NK-92 (cell line): ENCODE measurements around the gene SLIT1.

Experiments used
- DNase-seq: peaks from one replicate; lab custom pipeline; 2025; ENCODE audit not compliant: unreplicated experiment; lab: John Stamatoyannopoulos, UW

The SLIT1 gene

GRCh38 chr10:97006364-97006763, 179.4 kb downstream of the SLIT1 start:
- no peak for DNase-seq

- no peak for DNase-seq
Observed at GRCh38 chr10:97005349-97005748, 180.4 kb downstream of the SLIT1 start.

GRCh38 chr10:97004591-97004990, 181.2 kb downstream of the SLIT1 start:
- no peak for DNase-seq

- no peak for DNase-seq
Observed at GRCh38 chr10:97003804-97004201, 182.0 kb downstream of the SLIT1 start.

GRCh38 chr10:97003151-97003803, 182.5 kb downstream of the SLIT1 start:
- DNase-seq = no peak

- no peak for DNase-seq
Observed at GRCh38 chr10:97002670-97003069, 183.1 kb downstream of the SLIT1 start.

- no peak for DNase-seq
Observed at GRCh38 chr10:97001183-97001991, 184.4 kb downstream of the SLIT1 start.

GRCh38 chr10:97000487-97001182, 185.1 kb downstream of the SLIT1 start:
- no peak for DNase-seq

GRCh38 chr10:96999987-97000386, 185.8 kb downstream of the SLIT1 start:
- no peak for DNase-seq

- no peak for DNase-seq
Observed at GRCh38 chr10:96999337-96999736, 186.4 kb downstream of the SLIT1 start.

- DNase-seq = no peak
Observed at GRCh38 chr10:96998329-96998888, 187.3 kb downstream of the SLIT1 start.

- no peak for DNase-seq
Observed at GRCh38 chr10:96996275-96996965, 189.3 kb downstream of the SLIT1 start.

GRCh38 chr10:96995851-96996250, 189.9 kb downstream of the SLIT1 start:
- no peak for DNase-seq

- DNase-seq = no peak
Observed at GRCh38 chr10:96992721-96993120, 193.0 kb downstream of the SLIT1 start.

- DNase-seq = no peak
Observed at GRCh38 chr10:96991313-96991841, 194.4 kb downstream of the SLIT1 start.

GRCh38 chr10:96988426-96988825, 197.3 kb downstream of the SLIT1 start:
- no peak for DNase-seq

- no peak for DNase-seq
Observed at GRCh38 chr10:96987842-96988175, 197.9 kb downstream of the SLIT1 start.

- no peak for DNase-seq
Observed at GRCh38 chr10:96987141-96987841, 198.5 kb downstream of the SLIT1 start.

GRCh38 chr10:96986200-96986856, 199.4 kb downstream of the SLIT1 start:
- no peak for DNase-seq
